ENCODE measurements around the gene TET1. TPM values are rescaled to one million over a fixed set of nuclear protein-coding genes. Genes with fewer than 3 reads are reported as not detected.

Gene TET1
- total and polyA plus RNA-seq, 2 donors from 2014 or later, result 0.22 to 2.2 TPM

- intact Hi-C loops (cut with DNase I), result no loop called here
- Histone ChIP-seq H3K27ac (ENCODE audit: low read depth in 2 of 2, low read length in 2 of 2) (peak within 1 kb of the TSS; percentile 95 to 97), H3K36me3 (ENCODE audit: control insufficient read depth in 2 of 3, insufficient read depth in 3 of 3, low read length in 3 of 3) (peaks cover 2 to 10% (median 4%) of the 10 kb centered on the region in 3 donors), H3K9me3 (ENCODE audit: control insufficient read depth in 2 of 3, insufficient read depth in 1 of 3, low read length in 3 of 3) (no peaks in the 10 kb centered on the region), H3K4me3 (ENCODE audit: low read length in 3 of 3) (peak within 1 kb of the TSS; percentile 76 to 77 (median 77)), H3K4me1 (ENCODE audit: control insufficient read depth in 2 of 3, insufficient read depth in 2 of 3, low read depth in 1 of 3, low read length in 3 of 3) (peaks cover 0 to 5% (median 2%) of the 10 kb centered on the region in 3 donors), H3K9ac (ENCODE audit: low read length in 3 of 3) (peak within 1 kb of the TSS; percentile 58 to 87 (median 78)), H3K27me3 (ENCODE audit: control insufficient read depth, insufficient read depth, low read length) (no peaks in the 10 kb centered on the region)
- DNase-seq (peak; percentile 99 to 100 (median 99)), FAIRE-seq (peak; percentile 66)
- TF ChIP-seq, protein P1, sequence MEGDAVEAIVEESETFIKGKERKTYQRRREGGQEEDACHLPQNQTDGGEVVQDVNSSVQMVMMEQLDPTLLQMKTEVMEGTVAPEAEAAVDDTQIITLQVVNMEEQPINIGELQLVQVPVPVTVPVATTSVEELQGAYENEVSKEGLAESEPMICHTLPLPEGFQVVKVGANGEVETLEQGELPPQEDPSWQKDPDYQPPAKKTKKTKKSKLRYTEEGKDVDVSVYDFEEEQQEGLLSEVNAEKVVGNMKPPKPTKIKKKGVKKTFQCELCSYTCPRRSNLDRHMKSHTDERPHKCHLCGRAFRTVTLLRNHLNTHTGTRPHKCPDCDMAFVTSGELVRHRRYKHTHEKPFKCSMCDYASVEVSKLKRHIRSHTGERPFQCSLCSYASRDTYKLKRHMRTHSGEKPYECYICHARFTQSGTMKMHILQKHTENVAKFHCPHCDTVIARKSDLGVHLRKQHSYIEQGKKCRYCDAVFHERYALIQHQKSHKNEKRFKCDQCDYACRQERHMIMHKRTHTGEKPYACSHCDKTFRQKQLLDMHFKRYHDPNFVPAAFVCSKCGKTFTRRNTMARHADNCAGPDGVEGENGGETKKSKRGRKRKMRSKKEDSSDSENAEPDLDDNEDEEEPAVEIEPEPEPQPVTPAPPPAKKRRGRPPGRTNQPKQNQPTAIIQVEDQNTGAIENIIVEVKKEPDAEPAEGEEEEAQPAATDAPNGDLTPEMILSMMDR (IDR thresholded peaks at IDR 0.05; ENCODE audit: borderline replicate concordance, extremely low read depth, insufficient read depth), result no peak
Observed at GRCh38 chr10:68720793-68721672, 160.9 kb downstream of the TET1 start, which contains the start of gene CCAR1. Gene CCAR1, plus strand, starts transcription at chr10:68721239. Its CDS starts 1,266 bp downstream, at chr10:68722505.

GRCh38 chr10:68721673-68722335 is 161.7 kb downstream of the TET1 start:
- no peak for FAIRE-seq
- DNase-seq, result peak in 2 of 5 donors; percentile 58 to 62
- H3K4me1 ChIP-seq (ENCODE audit: control insufficient read depth in 2 of 3, insufficient read depth in 2 of 3, low read depth in 1 of 3, low read length in 3 of 3), result peaks cover 0 to 5% (median 2%) of the 10 kb centered on the region in 3 donors

GRCh38 chr10:68725016-68725415 is 164.9 kb downstream of the TET1 start:
- FAIRE-seq (no peak), DNase-seq (no peak)
- peaks cover 2 to 10% (median 4%) of the 10 kb centered on the region in 3 donors for H3K36me3 ChIP-seq (ENCODE audit: control insufficient read depth in 2 of 3, insufficient read depth in 3 of 3, low read length in 3 of 3)
- intact Hi-C loops (cut with DNase I), result no loop called here
- no peaks in the 10 kb centered on the region for H3K9me3 ChIP-seq (ENCODE audit: control insufficient read depth in 2 of 3, insufficient read depth in 1 of 3, low read length in 3 of 3)
- no peak overlapping the region for H3K9ac ChIP-seq (ENCODE audit: low read length in 3 of 3)
- TF ChIP-seq, protein P1 (IDR thresholded peaks at IDR 0.05; ENCODE audit: borderline replicate concordance, extremely low read depth, insufficient read depth), result no peak
- H3K27ac ChIP-seq (ENCODE audit: low read depth in 2 of 2, low read length in 2 of 2), result no peak overlapping the region
- no peaks in the 10 kb centered on the region for H3K27me3 ChIP-seq (ENCODE audit: control insufficient read depth, insufficient read depth, low read length)
- peaks cover 0 to 5% (median 2%) of the 10 kb centered on the region in 3 donors for H3K4me1 ChIP-seq (ENCODE audit: control insufficient read depth in 2 of 3, insufficient read depth in 2 of 3, low read depth in 1 of 3, low read length in 3 of 3)
- H3K4me3 ChIP-seq (ENCODE audit: low read length in 3 of 3), result no peak overlapping the region

More at GRCh38 chr10:68721673-68722335, 161.7 kb downstream of the TET1 start:
- intact Hi-C loops (cut with DNase I), result no loop called here
- Histone ChIP-seq H3K9ac (ENCODE audit: low read length in 3 of 3) (peak overlapping the region; percentile 41 to 87 (median 78)), H3K4me3 (ENCODE audit: low read length in 3 of 3) (peak overlapping the region; percentile 76 to 77 (median 77)), H3K27ac (ENCODE audit: low read depth in 2 of 2, low read length in 2 of 2) (peak overlapping the region; percentile 95 to 97), H3K36me3 (ENCODE audit: control insufficient read depth in 2 of 3, insufficient read depth in 3 of 3, low read length in 3 of 3) (peaks cover 2 to 10% (median 4%) of the 10 kb centered on the region in 3 donors), H3K27me3 (ENCODE audit: control insufficient read depth, insufficient read depth, low read length) (no peaks in the 10 kb centered on the region), H3K9me3 (ENCODE audit: control insufficient read depth in 2 of 3, insufficient read depth in 1 of 3, low read length in 3 of 3) (no peaks in the 10 kb centered on the region)
- TF ChIP-seq, protein P1 (IDR thresholded peaks at IDR 0.05; ENCODE audit: borderline replicate concordance, extremely low read depth, insufficient read depth), result no peak

Data from kidney (tissue), 14 donors.